ENCODE data around the gene POLR3GL.

- TF ChIP-seq CTCF (IDR thresholded peaks at IDR 0.05) (no peak), POLR2A (IDR thresholded peaks at IDR 0.05) (no peak)
Observed at GRCh38 chr1:145992502-145992936, 28.0 kb downstream of the POLR3GL start.

All from right lobe of liver (tissue), 4 donors.